Nucleus accumbens (tissue), 56 donors: ENCODE measurements around the gene ABHD8.
"Not testable (repeated sequence)": the region's sequence is repeated elsewhere in the genome, so short reads cannot be mapped to it uniquely, and the experiment has no call there.

Source experiments
- DNase-seq, 56 donors: peaks; one replicate each; lab custom pipeline; 2025; lab: John Stamatoyannopoulos, UW

Gene ABHD8

DNA sequence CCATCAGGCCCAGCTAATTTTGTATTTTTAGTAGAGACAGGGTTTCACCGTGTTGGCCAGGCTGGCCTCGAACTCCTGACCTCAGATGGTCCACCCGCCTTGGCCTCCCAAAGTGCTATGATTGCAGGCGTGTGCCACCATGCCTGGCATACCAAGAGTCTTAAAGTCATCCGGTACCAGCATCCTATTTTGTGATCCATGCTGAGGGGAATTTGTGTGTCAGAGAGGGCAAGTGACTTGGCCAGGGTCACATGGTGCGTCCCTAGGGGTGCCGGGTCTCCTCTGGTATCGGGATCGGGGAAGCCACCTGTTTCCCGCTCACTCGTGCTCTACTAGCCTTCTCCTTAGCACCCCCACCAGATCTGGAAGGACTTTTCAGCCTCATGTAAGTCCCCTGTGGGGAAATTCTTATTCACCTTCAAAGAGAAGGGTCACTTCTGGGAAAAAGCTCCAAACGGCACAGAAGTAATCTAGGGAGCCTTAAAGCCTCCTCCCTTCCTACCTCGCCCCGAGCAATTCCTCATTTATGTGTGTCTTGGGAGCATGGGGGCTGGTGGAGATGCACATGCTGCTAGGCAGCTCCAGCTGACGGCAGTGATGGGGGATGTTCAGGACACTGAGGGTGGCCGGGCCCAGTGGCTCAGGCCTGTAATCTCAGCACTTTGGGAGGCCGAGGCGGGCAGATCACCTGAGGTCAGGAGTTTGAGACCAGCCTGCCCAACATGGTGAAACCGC, 27.6 kb downstream of the ABHD8 start:
- no peak for DNase-seq

DNA sequence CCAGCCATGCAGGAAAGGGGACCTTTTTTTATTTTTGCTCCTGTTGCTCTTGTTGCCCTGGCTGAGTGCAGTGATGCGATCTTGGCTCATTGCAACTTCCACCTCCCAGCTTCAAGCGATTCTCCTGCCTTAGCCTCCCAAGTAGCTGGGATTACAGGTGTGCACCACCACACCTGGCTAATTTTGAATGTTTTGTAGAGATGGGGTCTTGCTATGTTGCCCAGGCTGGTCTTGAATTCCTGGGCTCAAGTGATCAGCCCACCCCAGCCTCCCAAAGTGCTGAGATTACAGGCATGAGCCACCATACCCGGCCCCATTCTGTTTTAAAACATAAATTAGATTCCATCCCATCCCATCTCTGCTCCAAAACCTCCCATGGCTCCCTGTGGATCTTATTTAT, 28.3 kb downstream of the ABHD8 start:
- DNase-seq, result not testable (repeated sequence)

DNA sequence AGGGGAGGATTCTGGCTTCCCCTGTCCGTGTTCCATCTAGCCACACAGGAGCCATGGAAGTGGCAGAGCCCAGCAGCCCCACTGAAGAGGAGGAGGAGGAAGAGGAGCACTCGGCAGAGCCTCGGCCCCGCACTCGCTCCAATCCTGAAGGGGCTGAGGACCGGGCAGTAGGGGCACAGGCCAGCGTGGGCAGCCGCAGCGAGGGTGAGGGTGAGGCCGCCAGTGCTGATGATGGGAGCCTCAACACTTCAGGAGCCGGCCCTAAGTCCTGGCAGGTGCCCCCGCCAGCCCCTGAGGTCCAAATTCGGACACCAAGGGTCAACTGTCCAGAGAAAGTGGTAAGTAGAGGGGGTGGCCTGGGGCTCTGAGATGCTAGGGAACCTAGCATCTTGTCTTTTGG, 34.5 kb downstream of the ABHD8 start:
- DNase-seq, result no peak

DNA sequence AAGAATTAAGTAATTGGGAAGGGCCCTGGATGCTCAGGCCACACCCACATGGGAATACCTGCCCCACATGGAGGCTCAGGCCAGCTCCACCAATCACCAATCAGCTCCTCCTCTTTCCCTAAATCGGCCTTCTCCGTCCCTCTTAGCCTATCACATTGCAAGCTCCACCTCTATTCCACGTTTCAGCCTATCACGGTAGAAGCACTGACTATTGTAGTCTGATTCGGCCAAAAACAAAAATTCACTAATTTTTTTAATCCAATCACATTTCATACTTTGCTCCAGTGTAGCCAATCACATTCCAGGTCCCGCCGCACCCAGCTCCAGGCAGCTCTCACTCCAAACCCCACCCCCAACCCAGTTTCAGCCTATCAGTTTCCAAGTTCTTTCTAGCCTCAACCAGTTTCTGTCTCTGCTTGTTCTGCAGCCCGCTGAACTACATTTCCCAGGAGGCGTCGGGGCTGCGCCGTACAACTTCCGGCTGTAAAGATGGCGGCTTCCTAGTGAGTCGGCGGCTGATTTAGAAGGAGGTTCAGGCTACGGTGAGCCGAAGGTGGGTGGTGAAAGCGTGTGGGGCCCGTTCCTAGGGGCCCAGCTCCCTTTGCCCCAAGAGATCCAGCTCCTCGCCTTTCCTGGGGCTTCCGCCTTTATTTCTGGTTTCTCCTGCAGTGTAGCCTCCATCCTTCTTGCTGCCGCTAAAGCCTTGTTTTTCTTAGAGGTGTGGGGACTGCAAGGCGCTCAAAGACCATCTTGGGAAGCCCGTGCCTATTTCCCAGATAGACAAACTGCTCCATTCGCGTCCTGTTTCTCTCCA, 36.0 kb downstream of the ABHD8 start, which contains the start of gene BABAM1:
Gene BABAM1 (plus strand): TSS at position 469 of the 814 bp plus-strand sequence. CDS start 1,364 bp downstream, outside the sequence.
- DNase-seq, result peak; percentile 81 to 99 (median 96)

DNA sequence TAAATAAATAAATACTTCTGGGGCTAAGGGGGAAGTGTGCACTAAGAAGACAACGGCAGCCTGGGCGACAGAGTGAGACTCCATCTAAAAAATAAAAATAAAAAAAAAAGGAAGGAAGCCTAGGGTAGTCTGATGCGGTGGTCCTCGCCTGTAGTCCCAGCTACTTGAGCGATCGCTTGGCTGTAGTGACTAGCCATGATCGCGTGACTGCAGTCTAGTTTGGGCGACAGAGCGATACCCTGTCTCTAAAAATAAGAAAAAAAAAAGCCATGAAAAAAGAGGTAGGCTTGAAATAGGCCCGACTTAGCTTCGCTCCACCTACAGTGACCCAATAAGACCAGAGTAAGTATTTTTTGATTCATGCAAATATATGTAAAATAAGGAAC, 36.6 kb downstream of the ABHD8 start:
- DNase-seq, result peak in 1 of 56 donors; percentile 29

DNA sequence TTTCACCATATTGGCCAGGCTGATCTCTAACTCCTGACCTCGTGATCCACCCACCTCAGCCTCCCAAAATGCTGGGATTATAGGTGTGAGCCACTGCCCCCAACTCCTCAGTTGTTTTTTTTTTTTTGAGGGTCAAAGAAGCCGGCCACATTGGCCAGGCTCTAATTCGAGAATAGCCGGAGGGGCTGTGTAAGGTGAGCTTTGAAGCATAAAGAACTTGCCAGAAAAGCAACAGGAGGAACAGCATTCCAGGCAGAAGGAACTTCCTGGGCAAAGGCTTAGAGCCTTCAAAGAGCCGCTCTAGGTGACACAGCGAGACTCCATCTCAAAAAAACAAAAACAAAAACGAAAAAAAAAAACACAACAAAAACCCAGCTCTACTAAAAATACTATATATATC, 37.2 kb downstream of the ABHD8 start:
- no peak for DNase-seq

DNA sequence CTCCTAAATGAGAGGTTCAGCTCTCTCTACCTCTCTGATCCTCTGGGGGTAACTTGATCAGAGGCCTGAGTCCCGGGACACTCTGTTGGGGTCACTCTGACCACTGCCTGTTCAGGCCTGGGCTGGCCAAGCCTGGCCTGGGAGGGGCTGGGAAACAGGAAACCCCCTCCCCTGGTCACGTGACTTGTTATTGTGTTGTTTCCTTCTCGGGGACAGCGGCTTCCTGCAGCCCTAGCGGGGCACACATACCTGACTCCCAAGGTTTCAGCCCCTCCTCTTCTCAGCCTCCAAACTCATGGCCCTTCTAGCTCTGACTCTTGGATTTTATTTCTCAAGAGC, 38.6 kb downstream of the ABHD8 start, which contains the start of gene USHBP1:
Gene USHBP1 (minus strand): TSS at position 105 of the 339 bp plus-strand sequence. CDS start 446 bp downstream, outside the sequence.
- DNase-seq, result no peak

DNA sequence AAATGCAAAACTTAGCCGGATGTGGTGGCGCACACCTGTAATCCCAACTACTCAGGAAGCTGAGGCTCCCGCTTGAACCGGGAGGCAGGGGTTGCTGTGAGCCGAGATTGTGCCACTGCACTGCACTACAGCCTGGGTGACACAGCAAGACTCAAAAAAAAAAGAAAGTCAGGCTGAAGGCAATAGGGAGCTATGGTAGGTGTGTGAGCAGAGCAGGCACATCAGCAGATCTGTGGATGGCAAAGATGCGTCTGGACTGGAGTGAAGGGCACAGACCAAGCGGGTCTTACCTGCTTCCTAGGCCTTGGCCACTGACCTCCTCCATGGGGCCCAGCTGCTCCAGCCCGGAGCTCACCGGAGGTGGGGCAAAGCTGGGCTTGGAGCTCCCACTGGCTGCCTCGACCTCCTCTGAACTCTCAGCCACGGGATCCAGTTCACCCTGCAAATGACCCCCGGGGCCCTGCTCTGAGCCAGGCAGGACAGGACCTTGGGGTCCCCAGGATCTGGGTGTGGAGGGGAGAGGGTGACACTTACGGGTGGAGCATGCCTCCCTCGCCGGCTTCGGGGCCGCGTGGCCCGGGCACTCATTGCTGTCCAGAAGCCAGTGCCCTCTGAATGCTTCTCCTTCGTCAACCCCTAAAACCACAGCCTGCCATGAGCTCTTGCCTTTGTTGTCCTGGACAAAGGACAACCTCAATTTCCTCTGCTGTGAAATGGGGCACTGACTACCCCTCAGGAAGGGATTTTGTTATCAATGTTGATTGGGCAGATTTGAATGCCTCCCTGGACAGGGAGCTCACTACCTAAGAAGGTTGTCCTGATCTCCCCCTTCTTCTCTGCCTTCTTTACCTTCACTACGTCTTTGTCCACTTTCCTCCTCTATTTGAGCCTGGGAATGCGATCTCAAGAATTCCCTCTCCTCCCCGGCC, 39.2 kb downstream of the ABHD8 start:
- DNase-seq, result no peak

DNA sequence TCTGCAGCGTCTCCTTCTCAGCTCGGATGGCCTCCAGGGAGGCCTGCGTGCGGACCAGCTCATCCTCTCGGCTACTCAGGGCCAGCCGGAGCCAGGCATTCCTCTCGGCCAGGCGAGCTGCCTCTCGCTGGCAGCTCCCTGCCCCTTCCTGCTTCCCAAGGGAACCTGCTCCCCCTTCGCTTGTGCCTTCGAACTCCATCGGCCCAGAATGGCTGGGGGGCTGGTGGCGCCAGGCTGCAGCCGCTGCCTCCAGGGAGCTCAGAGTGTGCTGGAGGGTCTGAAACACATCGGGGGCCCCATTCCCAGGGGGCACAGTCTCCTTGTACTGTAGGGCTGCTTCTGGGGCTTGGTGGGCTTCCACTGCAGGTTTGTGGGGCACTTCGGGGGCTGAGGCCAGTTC, 40.7 kb downstream of the ABHD8 start:
- no peak for DNase-seq

DNA sequence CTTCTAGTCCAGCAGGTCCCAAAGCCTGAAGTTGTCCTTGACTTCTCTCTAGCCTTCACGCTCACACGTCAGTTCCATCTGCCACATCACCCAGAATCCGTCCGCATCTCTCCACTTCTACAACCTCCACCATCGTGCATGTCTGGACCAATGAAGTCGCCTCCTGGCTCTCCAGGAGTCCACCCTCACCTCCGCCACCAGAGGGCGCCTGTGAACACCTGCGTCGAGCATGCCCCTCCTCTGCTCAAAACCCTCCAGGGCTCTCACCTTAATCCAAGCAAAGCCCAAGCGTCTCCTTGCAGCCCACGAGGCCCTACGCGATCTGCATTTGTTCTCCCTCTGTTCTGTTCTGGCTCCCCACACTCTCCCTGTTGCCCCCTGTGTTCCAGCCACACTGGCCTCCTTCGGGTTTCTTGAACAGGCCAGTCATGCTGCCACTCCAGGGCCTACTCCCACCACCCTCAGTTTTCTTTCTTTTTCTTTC, 42.3 kb downstream of the ABHD8 start:
- peak in 30 of 56 donors; percentile 3 to 70 (median 34) for DNase-seq

DNA sequence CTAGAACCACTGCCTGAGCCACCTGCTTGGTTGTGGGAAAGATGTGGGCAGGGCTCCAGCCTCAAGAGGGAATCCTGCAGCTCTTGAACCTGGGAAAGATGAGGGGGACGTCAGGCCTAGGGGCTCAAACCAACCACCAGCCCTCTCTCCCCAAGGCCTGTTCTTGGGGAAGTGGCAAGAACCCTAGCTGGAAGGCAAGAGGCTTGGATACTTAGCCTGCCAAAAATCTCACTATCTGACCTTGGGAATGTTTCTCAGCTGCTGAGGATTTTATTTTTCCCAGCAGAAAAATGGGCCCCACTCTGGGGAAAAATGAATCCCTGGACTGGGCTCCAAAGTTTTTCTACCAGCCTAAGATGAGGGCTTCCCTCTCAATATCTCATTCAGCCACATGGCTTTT, 43.3 kb downstream of the ABHD8 start:
- no peak for DNase-seq

DNA sequence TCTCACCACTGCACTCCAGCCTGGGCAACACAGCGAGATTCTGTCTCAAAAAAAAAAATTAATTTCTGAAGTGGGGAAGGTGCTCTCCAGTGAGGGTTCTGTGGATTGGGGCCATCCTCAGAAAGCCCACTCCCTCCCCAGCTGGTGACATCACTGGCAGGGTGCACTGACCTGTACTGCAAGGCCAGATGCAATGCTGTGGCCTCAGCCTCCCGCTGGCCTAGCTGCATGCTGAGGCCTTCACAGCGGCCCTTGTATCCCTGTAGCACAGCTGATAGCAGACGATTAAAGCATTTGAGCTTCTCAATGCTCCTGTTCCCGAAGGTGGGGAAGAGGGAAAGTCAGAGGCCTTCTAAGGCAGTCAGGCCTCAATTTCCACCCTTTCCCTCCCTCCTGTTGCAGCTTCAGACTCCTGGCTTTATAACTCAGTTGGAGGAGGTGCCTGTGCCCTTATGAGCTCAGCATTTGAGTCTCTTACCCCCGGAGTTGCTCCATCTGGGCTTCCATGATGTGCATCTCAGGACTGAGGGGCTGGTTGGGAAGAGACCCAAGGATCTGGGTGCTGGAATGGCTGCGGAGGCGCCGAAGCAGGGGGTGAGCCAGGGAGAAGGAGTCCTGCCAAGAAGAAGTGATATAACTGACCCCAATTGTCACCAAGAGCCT, 44.0 kb downstream of the ABHD8 start:
- no peak for DNase-seq

DNA sequence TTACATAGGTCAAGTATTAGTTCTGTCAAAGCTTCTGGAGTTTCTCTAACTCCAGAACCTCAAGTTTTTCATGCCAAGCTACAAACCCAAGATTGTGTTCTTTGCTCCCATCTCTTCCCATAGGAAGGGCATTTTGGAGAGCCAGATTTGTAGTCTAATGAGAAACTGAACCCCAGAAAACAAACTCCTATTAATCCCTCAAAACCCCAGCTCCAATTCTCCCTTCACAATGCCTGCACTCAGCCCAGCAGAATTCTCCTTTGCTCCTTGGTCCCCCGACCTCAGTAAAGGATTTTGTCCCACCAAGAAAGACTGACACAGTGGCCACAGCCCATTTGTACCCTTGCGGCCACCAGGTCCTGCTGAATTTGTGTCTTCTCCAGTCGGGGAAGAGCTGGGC, 47.1 kb downstream of the ABHD8 start:
- no peak for DNase-seq

DNA sequence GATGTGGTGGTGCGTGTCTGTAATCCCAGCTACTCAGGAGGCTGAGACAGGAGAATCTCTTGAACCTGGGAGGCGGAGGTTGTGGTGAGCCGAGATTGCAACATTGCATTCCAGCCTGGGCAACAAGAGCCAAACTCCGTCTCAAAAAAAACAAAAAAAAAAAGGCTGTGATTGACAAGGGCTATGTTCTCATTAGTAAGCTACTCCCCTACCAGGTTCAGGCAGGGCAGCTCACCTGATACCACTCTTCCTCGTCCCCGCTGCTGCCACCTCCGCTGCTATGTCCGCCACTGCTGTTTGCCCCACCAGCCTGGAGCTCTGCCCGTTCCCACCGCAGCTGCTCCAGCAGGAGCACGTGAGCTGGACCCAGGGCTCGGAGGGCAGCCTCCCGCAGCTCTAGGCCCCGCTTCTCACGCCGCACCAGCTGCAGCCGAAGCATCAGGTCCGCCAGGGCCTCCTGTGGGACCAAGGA, 48.0 kb downstream of the ABHD8 start:
- no peak for DNase-seq

DNA sequence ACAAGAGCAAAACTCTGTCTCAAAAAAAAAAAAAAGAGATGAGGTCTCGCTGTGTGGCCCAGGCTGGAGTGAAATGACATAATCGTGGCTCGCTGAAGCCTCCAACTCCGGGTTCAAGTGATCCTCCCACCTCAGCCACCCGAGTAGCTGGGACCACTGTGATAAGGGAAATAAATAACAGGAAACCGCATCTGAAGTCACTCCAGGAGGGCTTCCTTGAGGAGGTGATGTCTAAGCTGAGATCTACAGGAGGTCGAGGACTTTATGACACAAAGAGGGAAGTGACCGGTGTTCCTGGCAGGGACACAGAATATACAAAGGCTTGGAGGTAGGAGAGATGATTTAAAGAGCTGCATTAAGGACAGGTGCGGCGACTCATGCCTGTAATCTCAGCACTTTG, 48.6 kb downstream of the ABHD8 start:
- no peak for DNase-seq

DNA sequence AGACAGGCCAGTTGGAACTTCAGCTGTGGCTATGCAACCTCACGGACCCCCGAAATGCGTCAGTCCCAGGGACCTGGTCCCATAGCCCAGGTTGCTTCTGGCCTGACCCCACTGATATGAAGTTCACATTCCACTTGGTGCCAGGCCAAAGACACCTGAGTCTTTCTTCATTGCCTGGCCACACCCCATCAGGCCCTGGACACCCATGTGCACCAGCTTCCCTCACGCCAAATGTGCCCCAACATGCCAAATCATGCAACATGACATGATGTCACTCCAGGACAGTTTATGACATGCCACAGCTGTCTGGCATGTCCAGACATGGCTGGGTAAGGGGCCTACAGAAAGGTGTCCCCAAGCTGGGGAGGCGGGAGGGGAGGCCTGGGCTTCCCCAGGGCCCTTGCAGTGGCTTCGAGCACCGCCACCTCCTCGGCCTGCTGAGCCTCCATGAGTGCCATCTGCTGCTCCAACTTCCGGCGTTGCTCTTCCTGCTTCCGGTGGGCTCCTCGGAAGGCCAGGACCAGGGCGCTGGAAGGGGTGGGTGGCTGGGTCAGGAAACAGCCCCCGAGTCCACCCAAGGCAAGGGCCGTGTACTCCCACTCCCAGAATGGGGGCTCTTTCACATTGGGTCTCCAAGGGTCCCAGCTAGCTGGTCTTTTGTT, 53.2 kb downstream of the ABHD8 start:
- no peak for DNase-seq

DNA sequence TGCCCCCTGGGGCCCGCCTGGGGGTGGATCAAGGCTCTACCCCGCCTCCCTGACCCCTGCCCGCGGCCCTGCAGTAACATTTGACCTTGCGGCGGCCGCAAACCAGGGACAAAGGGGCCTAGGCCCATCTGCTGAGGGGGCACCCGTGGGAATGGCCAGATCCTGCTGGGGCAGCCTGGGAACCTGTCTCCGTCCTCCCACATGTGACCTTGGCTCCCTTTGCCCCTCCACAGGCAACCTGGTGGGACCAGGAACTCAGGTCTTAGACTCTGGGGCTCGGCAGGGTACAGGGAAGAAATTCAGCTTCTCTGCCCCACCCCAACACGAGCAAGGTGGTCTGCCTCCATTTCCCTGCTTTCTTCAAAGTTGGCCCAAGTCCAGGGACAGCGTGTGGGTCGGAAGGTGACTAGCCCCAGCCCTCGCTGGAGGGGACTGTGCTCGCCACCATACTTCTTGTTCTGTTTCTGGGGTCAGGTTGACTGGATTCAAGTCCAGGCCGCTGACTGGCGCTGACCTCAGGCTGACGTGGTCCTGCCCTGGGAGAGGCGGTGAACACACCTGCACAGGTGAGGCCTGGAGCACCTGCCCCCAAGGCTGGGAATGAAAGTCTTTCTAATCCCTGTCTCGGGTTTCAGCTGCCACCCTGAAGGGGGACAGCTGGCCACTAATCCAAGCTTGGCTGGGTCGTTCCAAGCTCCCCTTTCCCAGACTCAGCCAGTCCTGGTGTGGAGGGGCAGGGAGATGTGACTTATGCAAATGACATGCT, 55.0 kb downstream of the ABHD8 start:
- DNase-seq, result no peak

DNA sequence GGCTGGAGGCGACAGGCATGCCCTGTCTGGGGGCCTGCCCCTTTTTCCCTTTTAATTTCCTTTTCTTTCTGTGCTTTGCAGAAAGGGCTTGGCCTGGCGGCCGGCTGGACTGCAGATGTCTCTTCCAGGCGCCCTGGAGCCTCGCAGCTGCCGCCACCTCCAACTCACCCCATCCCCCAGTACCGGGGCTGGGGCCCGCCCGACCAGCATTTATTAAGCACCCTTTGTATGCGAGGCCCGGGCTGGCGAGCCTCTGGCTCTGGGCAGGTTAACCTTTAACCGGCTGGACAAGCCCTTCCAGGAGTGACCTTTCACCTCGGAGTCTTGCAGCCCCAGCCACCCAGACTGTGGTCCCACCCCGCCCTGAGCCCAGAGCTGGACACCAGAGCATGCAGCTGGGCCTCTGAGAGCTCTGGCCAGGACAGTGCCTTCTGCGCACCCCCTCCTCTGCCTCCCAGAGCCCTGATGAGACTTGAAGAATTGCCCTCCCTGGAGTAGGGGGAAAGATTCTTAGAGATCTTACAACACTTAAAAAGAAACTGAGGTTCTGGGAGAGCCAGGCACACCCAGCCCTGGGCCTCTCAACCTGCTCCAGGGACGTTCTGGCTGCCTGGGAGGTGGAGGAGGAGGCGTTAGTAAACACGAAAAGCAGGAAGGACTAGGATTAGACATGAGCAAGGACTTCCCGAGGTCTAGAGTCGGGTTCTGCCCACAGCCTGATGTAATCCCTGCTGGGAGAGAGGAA, 56.4 kb downstream of the ABHD8 start:
- DNase-seq, result peak in 4 of 56 donors; percentile 32 to 52 (median 42)
